Upper lobe of left lung (tissue), 6 donors: Measurements from ENCODE around the gene CCDC136. TPM values are rescaled to one million over a fixed set of nuclear protein-coding genes. Genes with fewer than 3 reads are reported as not detected.
A peak's percentile ranks its signal among the peaks of the same experiment; 100 is the strongest.

ENCODE experiments used
- ATAC-seq, 2 donors: fragments of 200-7000 bp; cut with Tn5 transposase; one replicate each; pipeline ENCODE4 v1.9.1; 2022; ENCODE audit warnings: mild to moderate bottlenecking in 2 of 2, moderate library complexity in 2 of 2; ENCODE audit not compliant: low FRiP score in 2 of 2
- DNase-seq, 2 donors: peaks; one replicate each; pipeline ENCODE4 v3.0.0-alpha.2; 2019 to 2020
- H3K27ac ChIP-seq, 4 donors: fragments of 200-600 bp; sonication (generic); one replicate each; pipeline ENCODE4 v1.5.1; 2016 to 2019
- H3K27me3 ChIP-seq, 4 donors: fragments of 200-600 bp; sonication (generic); one replicate each; pipeline ENCODE4 v1.5.1; 2017 to 2019
- H3K36me3 ChIP-seq, 4 donors: fragments of 200-600 bp; sonication (generic); one replicate each; pipeline ENCODE4 v1.5.1; 2016 to 2019
- H3K4me1 ChIP-seq, 4 donors: fragments of 200-600 bp; sonication (generic); one replicate each; pipeline ENCODE4 v1.5.1; 2018 to 2019
- H3K4me3 ChIP-seq, 4 donors: fragments of 200-600 bp; sonication (generic); one replicate each; pipeline ENCODE4 v1.5.1; 2017 to 2019; ENCODE audit warnings: mild to moderate bottlenecking in 2 of 4, moderate library complexity in 1 of 4
- H3K9me3 ChIP-seq, 4 donors: fragments of 200-600 bp; sonication (generic); one replicate each; pipeline ENCODE4 v1.5.1; 2018 to 2019
- EP300 ChIP-seq, 4 donors: sonication (generic); formaldehyde crosslinking; IDR thresholded peaks; one replicate each; pipeline ENCODE4 v1.5.1; 2017; ENCODE audit warnings: antibody characterized with exemption in 4 of 4, control low read depth in 2 of 4
- POLR2A ChIP-seq, 4 donors: fragments of 450-650 bp; IDR thresholded peaks; one replicate each; pipeline ENCODE4 v1.5.1; 2016 to 2017; ENCODE audit warnings: antibody characterized with exemption in 4 of 4, mild to moderate bottlenecking in 2 of 4
- POLR2AphosphoS5 ChIP-seq, 2 donors: sonication (generic); formaldehyde crosslinking; IDR thresholded peaks; one replicate each; pipeline ENCODE4 v1.5.1; 2017; ENCODE audit warnings: antibody characterized with exemption in 2 of 2
- WGBS, 2 donors: methylation state at CpG; one replicate each; pipeline ENCODE4 v1.1.5; 2017 to 2018; 5-methylcytosine and 5-hydroxymethylcytosine counted together
- total RNA-seq, 6 donors: library from RNA; depleted of rRNA in 4 of 6; stranded (reverse); fragments of >200 nt in 4 of 6; gene quantifications; one replicate each; pipeline versions ENCODE4 v1.1.0 to v1.2.1, GENCODE V29; 2016 to 2021
- TF ChIP-seq, protein P1 (sequence below), 6 experiments: fragments of 450-650 bp in 4 of 6; fragments of 200-600 bp in 2 of 6; sonication (generic) in 2 of 6; IDR thresholded peaks; one replicate each; pipeline ENCODE4 v1.5.1; 2016 to 2019; ENCODE audit warnings: antibody characterized with exemption in 6 of 6
- donor health status: DM: no; HTN: no; CAD: no; lungs with moderate emphysema.
- donor health status: DM: no; HTN: yes; CAD: no; lungs with severe emphysema.

Gene CCDC136
- total RNA-seq, 6 donors from 2014 or later, result 0.46 to 7.2 (median 2.2) TPM

GRCh38 chr7:128791972-128792327 lies 182 bp downstream of the CCDC136 start:
- no peak for TF ChIP-seq POLR2A (IDR thresholded peaks at IDR 0.05)
- no peak for TF ChIP-seq POLR2AphosphoS5 (IDR thresholded peaks at IDR 0.05)
- no peak for TF ChIP-seq EP300 (IDR thresholded peaks at IDR 0.05)
- TF ChIP-seq, protein P1, sequence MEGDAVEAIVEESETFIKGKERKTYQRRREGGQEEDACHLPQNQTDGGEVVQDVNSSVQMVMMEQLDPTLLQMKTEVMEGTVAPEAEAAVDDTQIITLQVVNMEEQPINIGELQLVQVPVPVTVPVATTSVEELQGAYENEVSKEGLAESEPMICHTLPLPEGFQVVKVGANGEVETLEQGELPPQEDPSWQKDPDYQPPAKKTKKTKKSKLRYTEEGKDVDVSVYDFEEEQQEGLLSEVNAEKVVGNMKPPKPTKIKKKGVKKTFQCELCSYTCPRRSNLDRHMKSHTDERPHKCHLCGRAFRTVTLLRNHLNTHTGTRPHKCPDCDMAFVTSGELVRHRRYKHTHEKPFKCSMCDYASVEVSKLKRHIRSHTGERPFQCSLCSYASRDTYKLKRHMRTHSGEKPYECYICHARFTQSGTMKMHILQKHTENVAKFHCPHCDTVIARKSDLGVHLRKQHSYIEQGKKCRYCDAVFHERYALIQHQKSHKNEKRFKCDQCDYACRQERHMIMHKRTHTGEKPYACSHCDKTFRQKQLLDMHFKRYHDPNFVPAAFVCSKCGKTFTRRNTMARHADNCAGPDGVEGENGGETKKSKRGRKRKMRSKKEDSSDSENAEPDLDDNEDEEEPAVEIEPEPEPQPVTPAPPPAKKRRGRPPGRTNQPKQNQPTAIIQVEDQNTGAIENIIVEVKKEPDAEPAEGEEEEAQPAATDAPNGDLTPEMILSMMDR (IDR thresholded peaks at IDR 0.05), result no peak
- DNase-seq, result no peak
- WGBS, 2 donors, result 9 to 30% methylated on average over 5 to 9 of the region's 9 CpGs
- no peak for ATAC-seq
- Histone ChIP-seq H3K9me3 (no peaks in the 10 kb centered on the region), H3K36me3 (no peaks in the 10 kb centered on the region), H3K27me3 (peaks cover 0 to 12% (median 3%) of the 10 kb centered on the region in 4 donors), H3K4me3 (peak overlapping the region in 3 of 4 donors; percentile 68 to 98 (median 76)), H3K4me1 (peaks cover 15 to 22% (median 19%) of the 10 kb centered on the region in 4 donors), H3K27ac (no peak overlapping the region)

GRCh38 chr7:128792471-128793180 lies 858 bp downstream of the CCDC136 start:
- ATAC-seq, result no peak
- Histone ChIP-seq H3K4me3 (no peak overlapping the region), H3K4me1 (peaks cover 15 to 22% (median 19%) of the 10 kb centered on the region in 4 donors), H3K36me3 (no peaks in the 10 kb centered on the region), H3K27ac (no peak overlapping the region), H3K9me3 (no peaks in the 10 kb centered on the region), H3K27me3 (peaks cover 0 to 12% (median 3%) of the 10 kb centered on the region in 4 donors)
- DNase-seq, result no peak
- no peak for TF ChIP-seq POLR2A (IDR thresholded peaks at IDR 0.05)
- TF ChIP-seq, protein P1 (IDR thresholded peaks at IDR 0.05), result no peak
- WGBS, 2 donors, result 42 to 54% methylated on average over 10 of the region's 10 CpGs

GRCh38 chr7:128793181-128793547 lies 1.4 kb downstream of the CCDC136 start:
- 86 to 95% methylated on average over 5 of the region's 5 CpGs for WGBS, 2 donors
- no peak overlapping the region for H3K4me3 ChIP-seq

GRCh38 chr7:128794020-128794419 lies 2.3 kb downstream of the CCDC136 start:
- H3K4me1 ChIP-seq, result peaks cover 15 to 22% (median 19%) of the 10 kb centered on the region in 4 donors
- DNase-seq (no peak), ATAC-seq (no peak)
- WGBS, 2 donors, result 54 to 75% methylated on average over 2 to 3 of the region's 3 CpGs
- H3K27ac ChIP-seq, result no peak overlapping the region
- peaks cover 0 to 12% (median 3%) of the 10 kb centered on the region in 4 donors for H3K27me3 ChIP-seq
- no peak for TF ChIP-seq POLR2A (IDR thresholded peaks at IDR 0.05)
- TF ChIP-seq, protein P1 (IDR thresholded peaks at IDR 0.05), result no peak
- no peak for TF ChIP-seq POLR2AphosphoS5 (IDR thresholded peaks at IDR 0.05)
- no peak for TF ChIP-seq EP300 (IDR thresholded peaks at IDR 0.05)
- H3K9me3 ChIP-seq, result no peaks in the 10 kb centered on the region
- no peaks in the 10 kb centered on the region for H3K36me3 ChIP-seq
- no peak overlapping the region for H3K4me3 ChIP-seq

More at GRCh38 chr7:128793181-128793547, 1.4 kb downstream of the CCDC136 start:
- ATAC-seq (no peak), DNase-seq (no peak)
- Histone ChIP-seq H3K27me3 (peaks cover 0 to 12% (median 3%) of the 10 kb centered on the region in 4 donors), H3K27ac (no peak overlapping the region), H3K4me1 (peaks cover 15 to 22% (median 19%) of the 10 kb centered on the region in 4 donors), H3K9me3 (no peaks in the 10 kb centered on the region), H3K36me3 (no peaks in the 10 kb centered on the region)
- TF ChIP-seq, protein P1 (IDR thresholded peaks at IDR 0.05), result no peak
- TF ChIP-seq POLR2AphosphoS5 (IDR thresholded peaks at IDR 0.05) (no peak), POLR2A (IDR thresholded peaks at IDR 0.05) (no peak), EP300 (IDR thresholded peaks at IDR 0.05) (no peak)

- ATAC-seq, result no peak
- H3K4me3 ChIP-seq, result no peak overlapping the region
- 92 to 94% methylated on average over 6 to 8 of the region's 8 CpGs for WGBS, 2 donors
Measured at GRCh38 chr7:128794436-128794835, 2.7 kb downstream of the CCDC136 start.

More at GRCh38 chr7:128794436-128794835, 2.7 kb downstream of the CCDC136 start:
- H3K27me3 ChIP-seq, result peaks cover 0 to 12% (median 3%) of the 10 kb centered on the region in 4 donors
- peak in 1 of 2 donors; percentile 48 for DNase-seq
- TF ChIP-seq EP300 (IDR thresholded peaks at IDR 0.05), result no peak
- TF ChIP-seq POLR2A (IDR thresholded peaks at IDR 0.05), result no peak
- TF ChIP-seq, protein P1 (IDR thresholded peaks at IDR 0.05), result no peak
- TF ChIP-seq POLR2AphosphoS5 (IDR thresholded peaks at IDR 0.05), result no peak
- peaks cover 15 to 22% (median 19%) of the 10 kb centered on the region in 4 donors for H3K4me1 ChIP-seq
- H3K27ac ChIP-seq, result no peak overlapping the region
- no peaks in the 10 kb centered on the region for H3K36me3 ChIP-seq
- H3K9me3 ChIP-seq, result no peaks in the 10 kb centered on the region
